NCI-H2107 (cell line): Measurements from ENCODE around the gene XPO4.
A peak's percentile ranks its signal among the peaks of the same experiment; 100 is the strongest.
"Not testable (repeated sequence)": the region's sequence is repeated elsewhere in the genome, so short reads cannot be mapped to it uniquely, and the experiment has no call there.

Source experiments
- DNase-seq: peaks from one replicate; lab custom pipeline; 2025; lab: John Stamatoyannopoulos, UW

Gene XPO4

GRCh38 chr13:20787180-20787579, 115.4 kb downstream of the XPO4 start:
- DNase-seq = no peak

- no peak for DNase-seq
Observed at GRCh38 chr13:20782116-20782708, 120.3 kb downstream of the XPO4 start.

- DNase-seq = no peak
Observed at GRCh38 chr13:20780317-20780716, 122.2 kb downstream of the XPO4 start.

GRCh38 chr13:20779405-20779804, 123.1 kb downstream of the XPO4 start:
- no peak for DNase-seq

- no peak for DNase-seq
Observed at GRCh38 chr13:20778311-20778710, 124.2 kb downstream of the XPO4 start.

GRCh38 chr13:20776751-20777150, 125.8 kb downstream of the XPO4 start:
- no peak for DNase-seq

GRCh38 chr13:20775961-20776360, 126.6 kb downstream of the XPO4 start:
- no peak for DNase-seq

- DNase-seq = no peak
Observed at GRCh38 chr13:20774746-20775145, 127.8 kb downstream of the XPO4 start.

- peak; percentile 72 for DNase-seq
Observed at GRCh38 chr13:20773194-20774080, 129.1 kb downstream of the XPO4 start, which contains the start of gene EEF1AKMT1. Gene EEF1AKMT1, minus strand, starts transcription at chr13:20773961. Its CDS starts 16,363 bp downstream, at chr13:20757598.

GRCh38 chr13:20772401-20773131, 130.0 kb downstream of the XPO4 start:
- no peak for DNase-seq

GRCh38 chr13:20769834-20770233, 132.7 kb downstream of the XPO4 start:
- no peak for DNase-seq

- no peak for DNase-seq
Observed at GRCh38 chr13:20769091-20769490, 133.5 kb downstream of the XPO4 start.

- DNase-seq = no peak
Observed at GRCh38 chr13:20767309-20767943, 135.1 kb downstream of the XPO4 start.

- DNase-seq = no peak
Observed at GRCh38 chr13:20760872-20761271, 141.7 kb downstream of the XPO4 start.

- DNase-seq = no peak
Observed at GRCh38 chr13:20754009-20754408, 148.5 kb downstream of the XPO4 start.

GRCh38 chr13:20749377-20749776, 153.2 kb downstream of the XPO4 start:
- DNase-seq = no peak

- not testable (repeated sequence) for DNase-seq
Observed at GRCh38 chr13:20743830-20744404, 158.6 kb downstream of the XPO4 start.

GRCh38 chr13:20740021-20740420, 162.5 kb downstream of the XPO4 start:
- no peak for DNase-seq

- no peak for DNase-seq
Observed at GRCh38 chr13:20738616-20739015, 163.9 kb downstream of the XPO4 start.

GRCh38 chr13:20729633-20730585, 172.6 kb downstream of the XPO4 start:
- DNase-seq = no peak
